ENCODE measurements around the gene FRMD5.

FRMD5 gene

GRCh38 chr15:43989938-43990337 lies 205.1 kb downstream of the FRMD5 start:
- Histone ChIP-seq H3K9ac (ENCODE audit: low read depth, low read length) (no peak overlapping the region), H3K4me2 (ENCODE audit: low read length) (no peak overlapping the region), H3K36me3 (ENCODE audit: insufficient read depth, low read length) (no peaks in the 10 kb centered on the region), H3K4me3 (ENCODE audit: low read length) (no peak overlapping the region), H3K9me3 (replicated peaks; ENCODE audit: low read length) (no peaks in the 10 kb centered on the region), H3K4me1 (ENCODE audit: control insufficient read depth, insufficient read depth, low read length) (no peaks in the 10 kb centered on the region), H3K27me3 (ENCODE audit: control insufficient read depth, insufficient read depth, low read length) (peaks cover 7% of the 10 kb centered on the region)

GRCh38 chr15:43988900-43989299 lies 206.2 kb downstream of the FRMD5 start:
- Histone ChIP-seq H3K9me3 (replicated peaks; ENCODE audit: low read length) (no peaks in the 10 kb centered on the region), H3K27me3 (ENCODE audit: control insufficient read depth, insufficient read depth, low read length) (peaks cover 7% of the 10 kb centered on the region), H3K4me1 (ENCODE audit: control insufficient read depth, insufficient read depth, low read length) (no peaks in the 10 kb centered on the region), H3K36me3 (ENCODE audit: insufficient read depth, low read length) (no peaks in the 10 kb centered on the region), H3K4me3 (ENCODE audit: low read length) (no peak overlapping the region), H3K9ac (ENCODE audit: low read depth, low read length) (no peak overlapping the region), H3K4me2 (ENCODE audit: low read length) (no peak overlapping the region)

GRCh38 chr15:43987924-43988323 lies 207.1 kb downstream of the FRMD5 start:
- H3K36me3 ChIP-seq (ENCODE audit: insufficient read depth, low read length) = no peaks in the 10 kb centered on the region
- H3K9me3 ChIP-seq (replicated peaks; ENCODE audit: low read length) = no peaks in the 10 kb centered on the region
- no peak overlapping the region for H3K9ac ChIP-seq (ENCODE audit: low read depth, low read length)
- no peaks in the 10 kb centered on the region for H3K4me1 ChIP-seq (ENCODE audit: control insufficient read depth, insufficient read depth, low read length)
- H3K4me3 ChIP-seq (ENCODE audit: low read length) = no peak overlapping the region
- H3K27me3 ChIP-seq (ENCODE audit: control insufficient read depth, insufficient read depth, low read length) = peaks cover 7% of the 10 kb centered on the region
- H3K4me2 ChIP-seq (ENCODE audit: low read length) = no peak overlapping the region

- H3K4me1 ChIP-seq (ENCODE audit: control insufficient read depth, insufficient read depth, low read length) = no peaks in the 10 kb centered on the region
- H3K9ac ChIP-seq (ENCODE audit: low read depth, low read length) = no peak overlapping the region
- no peak overlapping the region for H3K4me3 ChIP-seq (ENCODE audit: low read length)
- peaks cover 10% of the 10 kb centered on the region for H3K27me3 ChIP-seq (ENCODE audit: control insufficient read depth, insufficient read depth, low read length)
- no peak overlapping the region for H3K4me2 ChIP-seq (ENCODE audit: low read length)
- no peaks in the 10 kb centered on the region for H3K36me3 ChIP-seq (ENCODE audit: insufficient read depth, low read length)
- no peaks in the 10 kb centered on the region for H3K9me3 ChIP-seq (replicated peaks; ENCODE audit: low read length)
Measured at GRCh38 chr15:43985976-43986680, 208.9 kb downstream of the FRMD5 start.

GRCh38 chr15:43981576-43981975 lies 213.5 kb downstream of the FRMD5 start:
- Histone ChIP-seq H3K9me3 (replicated peaks; ENCODE audit: low read length) (no peaks in the 10 kb centered on the region), H3K4me2 (ENCODE audit: low read length) (no peak overlapping the region), H3K36me3 (ENCODE audit: insufficient read depth, low read length) (no peaks in the 10 kb centered on the region), H3K9ac (ENCODE audit: low read depth, low read length) (no peak overlapping the region), H3K27me3 (ENCODE audit: control insufficient read depth, insufficient read depth, low read length) (peaks cover 7% of the 10 kb centered on the region), H3K4me1 (ENCODE audit: control insufficient read depth, insufficient read depth, low read length) (no peaks in the 10 kb centered on the region), H3K4me3 (ENCODE audit: low read length) (no peak overlapping the region)

GRCh38 chr15:43977072-43977884 lies 217.8 kb downstream of the FRMD5 start:
- no peaks in the 10 kb centered on the region for H3K9me3 ChIP-seq (replicated peaks; ENCODE audit: low read length)
- peaks cover 7% of the 10 kb centered on the region for H3K27me3 ChIP-seq (ENCODE audit: control insufficient read depth, insufficient read depth, low read length)
- H3K4me3 ChIP-seq (ENCODE audit: low read length) = no peak overlapping the region
- no peaks in the 10 kb centered on the region for H3K4me1 ChIP-seq (ENCODE audit: control insufficient read depth, insufficient read depth, low read length)
- H3K36me3 ChIP-seq (ENCODE audit: insufficient read depth, low read length) = no peaks in the 10 kb centered on the region
- H3K9ac ChIP-seq (ENCODE audit: low read depth, low read length) = no peak overlapping the region
- H3K4me2 ChIP-seq (ENCODE audit: low read length) = no peak overlapping the region

GRCh38 chr15:43975770-43976169 lies 219.3 kb downstream of the FRMD5 start:
- H3K4me1 ChIP-seq (ENCODE audit: control insufficient read depth, insufficient read depth, low read length) = no peaks in the 10 kb centered on the region
- no peaks in the 10 kb centered on the region for H3K36me3 ChIP-seq (ENCODE audit: insufficient read depth, low read length)
- H3K9ac ChIP-seq (ENCODE audit: low read depth, low read length) = no peak overlapping the region
- no peaks in the 10 kb centered on the region for H3K27me3 ChIP-seq (ENCODE audit: control insufficient read depth, insufficient read depth, low read length)
- no peak overlapping the region for H3K4me2 ChIP-seq (ENCODE audit: low read length)
- H3K4me3 ChIP-seq (ENCODE audit: low read length) = no peak overlapping the region
- H3K9me3 ChIP-seq (replicated peaks; ENCODE audit: low read length) = no peaks in the 10 kb centered on the region

GRCh38 chr15:43975326-43975725 lies 219.7 kb downstream of the FRMD5 start:
- no peak overlapping the region for H3K4me2 ChIP-seq (ENCODE audit: low read length)
- no peaks in the 10 kb centered on the region for H3K9me3 ChIP-seq (replicated peaks; ENCODE audit: low read length)
- H3K9ac ChIP-seq (ENCODE audit: low read depth, low read length) = no peak overlapping the region
- no peaks in the 10 kb centered on the region for H3K27me3 ChIP-seq (ENCODE audit: control insufficient read depth, insufficient read depth, low read length)
- H3K4me3 ChIP-seq (ENCODE audit: low read length) = no peak overlapping the region
- H3K4me1 ChIP-seq (ENCODE audit: control insufficient read depth, insufficient read depth, low read length) = no peaks in the 10 kb centered on the region
- no peaks in the 10 kb centered on the region for H3K36me3 ChIP-seq (ENCODE audit: insufficient read depth, low read length)

- no peaks in the 10 kb centered on the region for H3K4me1 ChIP-seq (ENCODE audit: control insufficient read depth, insufficient read depth, low read length)
- no peaks in the 10 kb centered on the region for H3K27me3 ChIP-seq (ENCODE audit: control insufficient read depth, insufficient read depth, low read length)
- H3K4me2 ChIP-seq (ENCODE audit: low read length) = no peak overlapping the region
- H3K4me3 ChIP-seq (ENCODE audit: low read length) = no peak overlapping the region
- no peaks in the 10 kb centered on the region for H3K36me3 ChIP-seq (ENCODE audit: insufficient read depth, low read length)
- no peaks in the 10 kb centered on the region for H3K9me3 ChIP-seq (replicated peaks; ENCODE audit: low read length)
- no peak overlapping the region for H3K9ac ChIP-seq (ENCODE audit: low read depth, low read length)
Measured at GRCh38 chr15:43974852-43975251, 220.2 kb downstream of the FRMD5 start.

GRCh38 chr15:43969802-43970375 lies 225.2 kb downstream of the FRMD5 start:
- no peaks in the 10 kb centered on the region for H3K27me3 ChIP-seq (ENCODE audit: control insufficient read depth, insufficient read depth, low read length)
- no peak overlapping the region for H3K9ac ChIP-seq (ENCODE audit: low read depth, low read length)
- peaks cover 4% of the 10 kb centered on the region for H3K4me1 ChIP-seq (ENCODE audit: control insufficient read depth, insufficient read depth, low read length)
- H3K4me3 ChIP-seq (ENCODE audit: low read length) = no peak overlapping the region
- no peaks in the 10 kb centered on the region for H3K9me3 ChIP-seq (replicated peaks; ENCODE audit: low read length)
- H3K36me3 ChIP-seq (ENCODE audit: insufficient read depth, low read length) = no peaks in the 10 kb centered on the region
- no peak overlapping the region for H3K4me2 ChIP-seq (ENCODE audit: low read length)

GRCh38 chr15:43968551-43968950 lies 226.5 kb downstream of the FRMD5 start:
- Histone ChIP-seq H3K36me3 (ENCODE audit: insufficient read depth, low read length) (no peaks in the 10 kb centered on the region), H3K9ac (ENCODE audit: low read depth, low read length) (no peak overlapping the region), H3K4me2 (ENCODE audit: low read length) (no peak overlapping the region), H3K4me1 (ENCODE audit: control insufficient read depth, insufficient read depth, low read length) (peaks cover 4% of the 10 kb centered on the region), H3K27me3 (ENCODE audit: control insufficient read depth, insufficient read depth, low read length) (no peaks in the 10 kb centered on the region), H3K4me3 (ENCODE audit: low read length) (no peak overlapping the region), H3K9me3 (replicated peaks; ENCODE audit: low read length) (no peaks in the 10 kb centered on the region)

Measured in skeletal muscle satellite cell (primary cell).